GM10266 (cell line): Measurements from ENCODE around the gene ZBTB1.
"Not testable (repeated sequence)": the region's sequence is repeated elsewhere in the genome, so short reads cannot be mapped to it uniquely, and the experiment has no call there.

Experiments used
- DNase-seq: peaks from one replicate; pipeline ENCODE4 v3.0.0; 2012; ENCODE audit errors: extremely low spot score
- TF ChIP-seq, protein P1 (sequence below): IDR thresholded peaks from 2 replicates; pipeline ENCODE4 v1.5.1; 2012; ENCODE audit warnings: mild to moderate bottlenecking, low read depth; ENCODE audit not compliant: control insufficient read depth, insufficient read depth; ENCODE audit errors: missing control alignments

The ZBTB1 gene

DNA sequence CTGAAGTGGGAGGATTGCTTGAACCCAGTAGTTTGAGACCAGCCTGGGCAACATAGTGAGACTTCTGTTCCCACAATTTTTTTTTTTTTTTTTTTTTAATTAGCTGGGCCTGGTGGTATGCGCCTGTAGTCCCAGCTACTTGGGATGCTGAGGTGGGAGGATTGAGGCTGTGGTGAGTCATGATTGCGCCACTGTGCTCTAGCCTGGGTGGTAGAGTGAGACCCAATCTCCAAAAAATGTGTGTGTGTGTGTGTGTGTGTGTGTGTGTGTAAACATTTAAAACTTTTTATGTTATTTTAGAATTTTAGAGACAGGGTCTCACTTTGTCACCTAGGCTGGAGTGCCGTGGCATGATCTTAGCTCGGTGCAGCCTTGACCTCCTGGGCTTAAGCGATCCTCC, 52.0 kb downstream of the ZBTB1 start:
- TF ChIP-seq, protein P1, sequence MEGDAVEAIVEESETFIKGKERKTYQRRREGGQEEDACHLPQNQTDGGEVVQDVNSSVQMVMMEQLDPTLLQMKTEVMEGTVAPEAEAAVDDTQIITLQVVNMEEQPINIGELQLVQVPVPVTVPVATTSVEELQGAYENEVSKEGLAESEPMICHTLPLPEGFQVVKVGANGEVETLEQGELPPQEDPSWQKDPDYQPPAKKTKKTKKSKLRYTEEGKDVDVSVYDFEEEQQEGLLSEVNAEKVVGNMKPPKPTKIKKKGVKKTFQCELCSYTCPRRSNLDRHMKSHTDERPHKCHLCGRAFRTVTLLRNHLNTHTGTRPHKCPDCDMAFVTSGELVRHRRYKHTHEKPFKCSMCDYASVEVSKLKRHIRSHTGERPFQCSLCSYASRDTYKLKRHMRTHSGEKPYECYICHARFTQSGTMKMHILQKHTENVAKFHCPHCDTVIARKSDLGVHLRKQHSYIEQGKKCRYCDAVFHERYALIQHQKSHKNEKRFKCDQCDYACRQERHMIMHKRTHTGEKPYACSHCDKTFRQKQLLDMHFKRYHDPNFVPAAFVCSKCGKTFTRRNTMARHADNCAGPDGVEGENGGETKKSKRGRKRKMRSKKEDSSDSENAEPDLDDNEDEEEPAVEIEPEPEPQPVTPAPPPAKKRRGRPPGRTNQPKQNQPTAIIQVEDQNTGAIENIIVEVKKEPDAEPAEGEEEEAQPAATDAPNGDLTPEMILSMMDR, result no peak
- DNase-seq, result no peak

DNA sequence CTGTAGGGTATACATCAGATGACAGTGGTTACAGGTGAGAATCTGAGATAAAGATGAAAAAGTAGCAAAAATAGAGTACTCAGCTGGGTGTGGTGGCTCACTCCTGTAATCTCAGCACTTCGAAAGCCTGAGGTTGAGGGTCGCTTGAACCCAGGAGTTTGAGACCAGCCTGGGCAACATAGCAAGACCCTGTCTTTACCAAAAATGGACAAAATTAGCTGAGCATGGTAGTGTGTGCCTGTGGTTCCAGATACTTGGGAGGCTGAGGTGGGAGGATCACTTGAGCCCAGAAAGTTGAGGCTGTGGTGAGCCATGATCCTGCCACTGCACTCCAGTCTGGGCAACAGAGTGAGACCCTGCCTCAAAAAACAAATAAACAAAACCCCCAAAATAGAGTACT, 53.6 kb downstream of the ZBTB1 start:
- not testable (repeated sequence) for DNase-seq

DNA sequence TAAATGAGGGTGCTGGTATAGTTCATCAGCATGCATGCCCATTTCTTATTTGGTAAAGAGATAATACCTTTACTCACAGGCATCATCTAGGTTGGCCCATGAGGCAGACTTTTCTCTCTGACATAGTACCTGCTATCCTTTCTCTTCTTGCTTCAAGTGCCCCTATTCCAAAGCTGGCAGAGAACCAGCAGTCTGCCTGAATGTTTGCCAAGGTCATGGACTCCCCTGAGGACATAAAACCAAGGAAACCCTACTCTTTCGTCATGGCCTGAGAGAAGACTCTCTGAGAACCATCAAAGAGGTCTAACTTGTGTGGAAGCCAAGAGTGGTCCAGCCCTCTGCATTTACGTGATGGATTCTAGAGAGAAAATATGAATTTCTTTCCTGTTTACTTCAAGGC, 57.1 kb downstream of the ZBTB1 start:
- DNase-seq, result no peak
- TF ChIP-seq, protein P1, result no peak

DNA sequence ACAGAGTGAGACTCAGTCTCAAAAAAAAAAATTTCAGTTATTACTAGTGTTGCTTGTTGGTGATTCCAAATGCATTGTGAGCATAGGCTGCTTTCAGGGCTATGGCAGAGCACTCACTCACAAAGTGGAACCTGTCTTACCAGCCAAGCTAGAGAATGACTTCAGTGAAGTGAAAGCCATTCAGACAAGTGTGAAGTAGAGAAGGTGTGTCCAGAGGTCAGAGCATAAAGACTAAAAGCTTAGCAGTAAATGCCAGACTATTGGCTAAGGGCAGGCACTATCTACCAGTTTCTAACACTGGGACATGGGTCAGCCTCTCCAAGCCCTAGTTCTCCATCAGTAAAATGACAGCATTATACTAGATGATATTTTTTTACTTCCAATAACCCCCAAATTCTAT, 57.9 kb downstream of the ZBTB1 start:
- TF ChIP-seq, protein P1, result no peak
- no peak for DNase-seq

DNA sequence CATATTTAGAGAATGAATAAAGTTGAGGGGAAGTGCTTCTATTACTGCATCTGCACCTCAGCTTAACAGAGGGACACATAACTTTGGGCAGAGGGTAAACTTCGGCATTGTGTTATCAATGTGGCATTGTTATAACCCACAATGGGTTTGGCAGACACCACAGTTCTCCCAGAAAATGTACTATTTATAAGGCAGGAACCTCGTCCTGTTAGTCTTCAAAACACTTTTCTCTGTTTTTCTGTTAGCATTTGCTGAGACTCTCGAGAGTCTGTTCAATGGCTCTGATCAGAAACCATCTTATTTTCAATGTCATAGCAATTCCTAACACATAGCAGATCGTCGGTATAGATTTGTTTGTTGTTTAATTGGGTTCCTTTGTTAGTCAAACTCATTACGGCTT, 59.1 kb downstream of the ZBTB1 start:
- DNase-seq, result no peak
- TF ChIP-seq, protein P1, result no peak

DNA sequence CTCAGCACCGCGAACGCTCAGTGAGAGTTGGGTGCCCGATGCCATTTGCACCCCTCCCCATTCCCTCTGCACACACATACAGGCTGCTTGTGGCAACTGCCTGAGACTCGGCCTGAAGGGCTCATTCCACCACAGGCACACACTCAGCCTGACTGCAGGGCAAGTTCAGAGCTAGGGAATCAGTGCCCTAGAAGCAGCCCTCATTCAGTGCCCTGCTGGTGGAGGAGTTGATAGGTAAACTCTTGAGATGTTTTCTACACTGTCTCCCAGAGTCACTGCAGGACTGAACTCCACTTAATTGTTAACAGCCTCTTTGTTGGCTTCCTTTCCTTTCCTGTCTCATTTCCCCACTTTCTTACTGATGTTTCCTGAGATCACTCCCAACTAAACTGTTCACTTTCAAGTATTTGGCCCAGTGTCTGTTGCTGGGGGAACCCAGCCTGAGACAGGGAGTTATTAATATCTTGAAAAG, 62.1 kb downstream of the ZBTB1 start:
- DNase-seq, result no peak
- TF ChIP-seq, protein P1, result no peak

DNA sequence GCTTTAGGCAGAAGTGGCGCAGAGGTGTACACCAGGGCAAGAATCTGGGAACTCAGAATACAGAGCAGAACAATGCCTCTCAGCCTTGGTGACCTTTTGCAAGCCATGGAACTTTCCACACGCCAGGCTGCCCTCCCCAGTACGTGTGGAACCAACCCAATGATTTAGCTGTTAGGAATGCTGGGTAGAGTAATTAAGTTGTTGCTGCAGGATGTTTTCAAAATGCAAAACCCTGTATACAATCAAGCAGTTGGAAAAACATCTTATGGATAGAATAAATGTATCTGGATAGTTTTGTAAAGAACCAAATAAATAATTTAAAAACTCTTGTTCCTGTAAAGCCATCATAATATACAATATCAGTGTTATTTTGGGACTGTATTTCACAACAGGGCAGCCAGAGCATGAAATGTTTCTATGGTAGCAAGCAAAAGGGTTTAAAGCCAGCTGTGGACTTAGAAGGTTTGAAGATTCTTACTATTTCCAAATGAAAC, 64.6 kb downstream of the ZBTB1 start:
- TF ChIP-seq, protein P1, result no peak

DNA sequence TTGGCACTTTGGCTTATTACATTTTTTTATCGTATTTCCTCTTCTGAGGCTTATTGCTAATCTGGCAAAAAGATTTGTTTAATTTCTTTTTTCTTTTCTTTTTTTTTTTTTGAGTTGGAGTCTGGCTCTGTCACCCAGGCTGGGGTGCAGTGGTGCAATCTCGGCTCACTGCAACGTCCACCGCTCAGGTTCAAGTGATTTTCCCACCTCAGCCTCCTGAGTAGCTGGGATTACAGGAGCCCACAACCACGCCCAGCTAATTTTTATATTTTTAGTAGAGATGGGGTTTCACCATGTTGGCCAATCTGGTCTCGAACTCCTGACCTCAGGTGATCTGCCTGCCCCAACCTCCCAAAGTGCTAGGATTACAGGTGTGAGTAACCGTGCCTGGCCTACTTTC, 65.1 kb downstream of the ZBTB1 start:
- DNase-seq, result not testable (repeated sequence)

More for the DNA sequence above, 64.6 kb downstream of the ZBTB1 start:
- no peak for DNase-seq
